Mesenchymal stem cell (in vitro differentiated cells and primary cell): ENCODE data around the gene NMT2.

Source experiments
- DNase-seq: peaks from one replicate; pipeline ENCODE4 v3.0.0-alpha.2; 2013
- H2AFZ ChIP-seq: one replicate; pipeline ENCODE4 v1.6.1; 2013; ENCODE audit warnings: low read depth, mild to moderate bottlenecking, control low read depth, inconsistent platforms, low read length, moderate library complexity
- H2AK5ac ChIP-seq: 2 replicates; pipeline ENCODE4 v1.6.1; 2013; ENCODE audit warnings: low read length, moderate library complexity, mild to moderate bottlenecking, inconsistent platforms; ENCODE audit not compliant: severe bottlenecking
- H2BK120ac ChIP-seq: one replicate; pipeline ENCODE4 v1.6.1; 2013; ENCODE audit warnings: low read depth, mild to moderate bottlenecking, inconsistent platforms, low read length, moderate library complexity
- H2BK12ac ChIP-seq, 2 experiments: one replicate each; pipeline ENCODE4 v1.6.1; 2013; ENCODE audit warnings: inconsistent platforms in 2 of 2, low read length in 2 of 2, mild to moderate bottlenecking in 2 of 2, moderate library complexity in 2 of 2, control low read depth in 1 of 2
- H2BK15ac ChIP-seq: one replicate; pipeline ENCODE4 v1.6.1; 2013; ENCODE audit warnings: mild to moderate bottlenecking, low read depth, inconsistent platforms; ENCODE audit not compliant: poor library complexity, severe bottlenecking
- H2BK5ac ChIP-seq: 2 replicates; pipeline ENCODE4 v1.6.1; 2013; ENCODE audit warnings: low read depth, mild to moderate bottlenecking, low read length, control low read depth, inconsistent platforms; ENCODE audit not compliant: poor library complexity, severe bottlenecking
- H3K14ac ChIP-seq, 2 experiments: one replicate each; pipeline ENCODE4 v1.6.1; 2013; ENCODE audit warnings: inconsistent platforms in 2 of 2, low read length in 2 of 2, control low read depth in 1 of 2, mild to moderate bottlenecking in 1 of 2, moderate library complexity in 1 of 2
- H3K18ac ChIP-seq, 2 experiments: one replicate each; pipeline ENCODE4 v1.6.1; 2013; ENCODE audit warnings: inconsistent platforms in 2 of 2, low read length in 2 of 2, control low read depth in 1 of 2, low read depth in 1 of 2, mild to moderate bottlenecking in 1 of 2
- H3K23ac ChIP-seq, 2 experiments: one replicate each; pipeline ENCODE4 v1.6.1; 2013; ENCODE audit warnings: inconsistent platforms in 2 of 2, low read length in 2 of 2, mild to moderate bottlenecking in 2 of 2, moderate library complexity in 2 of 2, control low read depth in 1 of 2
- H3K27ac ChIP-seq: 2 replicates; pipeline ENCODE4 v1.5.1; 2013; ENCODE audit warnings: mild to moderate bottlenecking, moderate library complexity, low read length, control low read depth, inconsistent platforms; ENCODE audit not compliant: poor library complexity, severe bottlenecking
- H3K27me3 ChIP-seq, 2 experiments: 2 replicates each; pipeline versions ENCODE4 v1.6.1 to v1.7.0; 2013; ENCODE audit warnings: low read length in 2 of 2, mild to moderate bottlenecking in 2 of 2, moderate library complexity in 2 of 2, control low read depth in 1 of 2, inconsistent platforms in 1 of 2; ENCODE audit not compliant: control insufficient read depth in 1 of 2, insufficient read depth in 1 of 2
- H3K36me3 ChIP-seq, 2 experiments: 2 replicates each; pipeline versions ENCODE4 v1.6.1 to v1.7.0; 2013; ENCODE audit warnings: low read length in 2 of 2, control low read depth in 1 of 2, inconsistent platforms in 1 of 2, low read depth in 1 of 2, mild to moderate bottlenecking in 1 of 2; ENCODE audit not compliant: insufficient read depth in 2 of 2, control insufficient read depth in 1 of 2
- H3K4ac ChIP-seq, 2 experiments: one replicate each; pipeline ENCODE4 v1.6.1; 2013; ENCODE audit warnings: inconsistent platforms in 2 of 2, low read length in 2 of 2, mild to moderate bottlenecking in 2 of 2, moderate library complexity in 2 of 2, control low read depth in 1 of 2, low read depth in 1 of 2
- H3K4me1 ChIP-seq: 2 replicates; pipeline ENCODE4 v1.6.1; 2013; ENCODE audit warnings: low read depth, low read length, control low read depth; ENCODE audit not compliant: control insufficient read depth, insufficient read depth
- H3K4me2 ChIP-seq: 2 replicates; pipeline ENCODE4 v1.6.1; 2013; ENCODE audit warnings: low read length, mild to moderate bottlenecking, inconsistent platforms; ENCODE audit not compliant: poor library complexity, severe bottlenecking
- H3K4me3 ChIP-seq, 2 experiments: 2 replicates each; pipeline versions ENCODE4 v1.5.1 to v1.7.0; 2013; ENCODE audit warnings: low read length in 2 of 2, mild to moderate bottlenecking in 2 of 2, control low read depth in 1 of 2, low read depth in 1 of 2; ENCODE audit not compliant: insufficient read depth in 1 of 2
- H3K79me1 ChIP-seq: replicated peaks from 2 replicates; pipeline ENCODE4 v1.6.1; 2013; ENCODE audit warnings: mild to moderate bottlenecking, control low read depth, low read length, inconsistent platforms; ENCODE audit not compliant: poor library complexity, severe bottlenecking
- H3K9ac ChIP-seq: 2 replicates; pipeline ENCODE4 v1.7.0; 2013; ENCODE audit warnings: mild to moderate bottlenecking, low read length, moderate library complexity
- H3K9me3 ChIP-seq: 2 replicates; pipeline ENCODE4 v1.7.0; 2013; ENCODE audit warnings: mild to moderate bottlenecking, low read length; ENCODE audit not compliant: control insufficient read depth
- H4K8ac ChIP-seq: one replicate; pipeline ENCODE4 v1.6.1; 2013; ENCODE audit warnings: inconsistent platforms, mild to moderate bottlenecking, low read length, moderate library complexity
- H4K91ac ChIP-seq: one replicate; pipeline ENCODE4 v1.6.1; 2013; ENCODE audit warnings: mild to moderate bottlenecking, low read length, inconsistent platforms
- WGBS: methylation state at CpG from one replicate; pipeline ENCODE4 v1.1.7; 2013; ENCODE audit warnings: mixed read lengths; 5-methylcytosine and 5-hydroxymethylcytosine counted together

Gene NMT2

GRCh38 chr10:15136129-15137035, 32.1 kb downstream of the NMT2 start:
- WGBS = 92% methylated on average over 10 of the region's 11 CpGs
- peak overlapping the region; percentile 38 for H4K8ac ChIP-seq
- H3K4me1 ChIP-seq = no peaks in the 10 kb centered on the region
- no peak for DNase-seq
- H3K4me3 ChIP-seq = no peak overlapping the region
- H2BK120ac ChIP-seq = peak overlapping the region; percentile 35
- no peak overlapping the region for H3K4me2 ChIP-seq
- H3K4ac ChIP-seq = no peak overlapping the region
- H3K14ac ChIP-seq = no peak overlapping the region
- no peak overlapping the region for H2BK15ac ChIP-seq
- no peak overlapping the region for H3K9ac ChIP-seq
- no peaks in the 10 kb centered on the region for H3K27me3 ChIP-seq
- no peak overlapping the region for H3K23ac ChIP-seq
- no peak overlapping the region for H2AK5ac ChIP-seq
- H3K27ac ChIP-seq = no peak overlapping the region
- no peak overlapping the region for H2BK5ac ChIP-seq
- H3K36me3 ChIP-seq = peaks cover 36 to 62% of the 10 kb centered on the region in 2 experiments
- no peak overlapping the region for H3K18ac ChIP-seq
- H3K79me1 ChIP-seq = peaks cover 14% of the 10 kb centered on the region
- no peak overlapping the region for H2BK12ac ChIP-seq
- no peak overlapping the region for H4K91ac ChIP-seq
- no peak overlapping the region for H2AFZ ChIP-seq
- no peaks in the 10 kb centered on the region for H3K9me3 ChIP-seq

GRCh38 chr10:15131330-15131729, 37.2 kb downstream of the NMT2 start:
- 100% methylated on average over 3 of the region's 5 CpGs for WGBS
- no peaks in the 10 kb centered on the region for H3K4me1 ChIP-seq
- DNase-seq = no peak

DNA sequence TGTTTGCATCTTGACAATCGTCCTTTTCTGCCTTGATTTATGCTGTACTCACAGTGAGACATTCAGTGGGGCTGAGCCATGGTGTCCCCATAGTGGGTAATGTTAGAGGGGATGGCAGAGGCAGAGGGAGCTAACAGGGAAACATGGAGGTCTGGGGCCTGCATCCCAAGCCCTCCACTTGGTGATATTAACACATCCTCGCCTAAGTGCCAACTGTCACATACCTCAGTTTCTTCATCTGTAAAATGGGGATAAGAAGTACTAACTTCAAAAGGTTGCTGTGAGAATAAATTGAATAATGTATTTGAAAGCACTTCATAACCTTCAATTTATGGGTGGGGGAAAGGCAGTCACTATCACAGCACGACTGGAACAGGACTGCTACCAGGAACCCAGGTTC, 43.6 kb downstream of the NMT2 start:
- Histone ChIP-seq H2BK15ac (no peak overlapping the region), H3K4me1 (peaks cover 2% of the 10 kb centered on the region), H3K9ac (no peak overlapping the region), H3K14ac (no peak overlapping the region), H3K4me3 (no peak overlapping the region), H3K23ac (no peak overlapping the region), H3K4ac (no peak overlapping the region), H2AK5ac (no peak overlapping the region), H3K27ac (no peak overlapping the region), H3K27me3 (no peaks in the 10 kb centered on the region), H3K4me2 (no peak overlapping the region), H3K36me3 (peaks cover 25 to 51% of the 10 kb centered on the region in 2 experiments), H3K18ac (no peak overlapping the region), H2BK5ac (no peak overlapping the region), H2BK12ac (no peak overlapping the region), H2AFZ (no peak overlapping the region), H3K9me3 (no peaks in the 10 kb centered on the region), H2BK120ac (no peak overlapping the region), H4K8ac (no peak overlapping the region), H3K79me1 (peaks cover 8% of the 10 kb centered on the region), H4K91ac (no peak overlapping the region)
- no peak for DNase-seq
- WGBS = 95% methylated on average over 2 of the region's 3 CpGs

More at GRCh38 chr10:15131330-15131729, 37.2 kb downstream of the NMT2 start:
- H3K27ac ChIP-seq = no peak overlapping the region
- H2BK5ac ChIP-seq = no peak overlapping the region
- no peak overlapping the region for H3K4me3 ChIP-seq
- peaks cover 9% of the 10 kb centered on the region for H3K79me1 ChIP-seq
- H3K4ac ChIP-seq = no peak overlapping the region
- no peak overlapping the region for H3K14ac ChIP-seq
- no peak overlapping the region for H3K4me2 ChIP-seq
- no peak overlapping the region for H4K91ac ChIP-seq
- H3K27me3 ChIP-seq = no peaks in the 10 kb centered on the region
- no peak overlapping the region for H3K18ac ChIP-seq
- H2BK12ac ChIP-seq = no peak overlapping the region
- no peak overlapping the region for H4K8ac ChIP-seq
- H3K36me3 ChIP-seq = peaks cover 41 to 76% of the 10 kb centered on the region in 2 experiments
- no peak overlapping the region for H2BK120ac ChIP-seq
- no peak overlapping the region for H2AK5ac ChIP-seq
- H2BK15ac ChIP-seq = no peak overlapping the region
- no peak overlapping the region for H2AFZ ChIP-seq
- H3K9ac ChIP-seq = no peak overlapping the region
- H3K9me3 ChIP-seq = no peaks in the 10 kb centered on the region
- no peak overlapping the region for H3K23ac ChIP-seq

GRCh38 chr10:15124190-15124589, 44.3 kb downstream of the NMT2 start:
- Histone ChIP-seq H3K4me3 (no peak overlapping the region), H2AK5ac (no peak overlapping the region), H4K91ac (no peak overlapping the region), H3K36me3 (peaks cover 32 to 51% of the 10 kb centered on the region in 2 experiments), H3K4me1 (peaks cover 2% of the 10 kb centered on the region), H2AFZ (no peak overlapping the region), H3K4me2 (no peak overlapping the region), H3K27ac (no peak overlapping the region), H3K4ac (no peak overlapping the region), H2BK5ac (no peak overlapping the region), H4K8ac (no peak overlapping the region), H2BK12ac (no peak overlapping the region), H3K18ac (no peak overlapping the region), H3K79me1 (peaks cover 9% of the 10 kb centered on the region), H3K9me3 (no peaks in the 10 kb centered on the region), H2BK120ac (no peak overlapping the region), H3K14ac (no peak overlapping the region), H3K9ac (no peak overlapping the region), H3K27me3 (no peaks in the 10 kb centered on the region), H2BK15ac (no peak overlapping the region), H3K23ac (no peak overlapping the region)
- no peak for DNase-seq
- 92% methylated on average over 5 of the region's 9 CpGs for WGBS
